ENCODE results near the gene CROCC2.

CROCC2 gene

DNA sequence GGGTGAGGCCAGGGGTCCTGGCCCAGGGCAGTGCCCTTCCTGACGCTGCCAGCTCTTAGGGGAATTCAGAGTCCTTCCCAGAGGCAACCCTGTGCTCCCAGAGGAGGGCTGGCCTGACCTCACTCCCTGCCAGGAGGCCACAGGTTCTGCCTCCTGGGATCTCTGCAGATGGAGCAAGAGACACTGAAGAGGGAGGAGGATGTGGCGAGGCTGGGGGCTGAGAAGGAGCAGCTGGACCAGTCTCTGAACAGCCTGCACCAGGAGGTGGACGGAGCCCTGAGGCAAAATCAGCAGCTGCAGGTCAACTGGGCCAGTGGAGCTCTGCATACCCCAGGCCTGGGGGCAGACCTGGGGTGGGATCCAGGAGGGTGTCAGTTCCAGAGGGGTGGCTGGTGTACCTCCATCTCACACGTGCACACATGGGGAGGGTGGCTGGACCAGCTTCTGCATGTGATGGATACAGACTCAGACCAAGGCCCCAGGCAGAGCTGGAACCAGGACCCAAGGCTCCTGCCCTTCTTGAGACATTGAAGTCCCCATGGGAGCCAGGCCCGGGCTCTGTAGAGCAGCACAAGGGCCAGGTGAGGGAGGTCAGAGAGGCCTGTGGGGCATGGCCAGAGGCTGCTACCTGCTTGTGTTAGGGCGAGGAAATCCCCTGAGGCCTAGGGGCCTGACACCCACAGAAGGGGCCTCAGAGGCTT, 82.6 kb downstream of the CROCC2 start:
- DNase-seq = no peak
- ATAC-seq = no peak

GRCh38 chr2:240989451-240990265, 83.5 kb downstream of the CROCC2 start:
- ATAC-seq (no peak), DNase-seq (no peak)

- DNase-seq = no peak
Measured at GRCh38 chr2:240990266-240990529, 84.1 kb downstream of the CROCC2 start.

DNA sequence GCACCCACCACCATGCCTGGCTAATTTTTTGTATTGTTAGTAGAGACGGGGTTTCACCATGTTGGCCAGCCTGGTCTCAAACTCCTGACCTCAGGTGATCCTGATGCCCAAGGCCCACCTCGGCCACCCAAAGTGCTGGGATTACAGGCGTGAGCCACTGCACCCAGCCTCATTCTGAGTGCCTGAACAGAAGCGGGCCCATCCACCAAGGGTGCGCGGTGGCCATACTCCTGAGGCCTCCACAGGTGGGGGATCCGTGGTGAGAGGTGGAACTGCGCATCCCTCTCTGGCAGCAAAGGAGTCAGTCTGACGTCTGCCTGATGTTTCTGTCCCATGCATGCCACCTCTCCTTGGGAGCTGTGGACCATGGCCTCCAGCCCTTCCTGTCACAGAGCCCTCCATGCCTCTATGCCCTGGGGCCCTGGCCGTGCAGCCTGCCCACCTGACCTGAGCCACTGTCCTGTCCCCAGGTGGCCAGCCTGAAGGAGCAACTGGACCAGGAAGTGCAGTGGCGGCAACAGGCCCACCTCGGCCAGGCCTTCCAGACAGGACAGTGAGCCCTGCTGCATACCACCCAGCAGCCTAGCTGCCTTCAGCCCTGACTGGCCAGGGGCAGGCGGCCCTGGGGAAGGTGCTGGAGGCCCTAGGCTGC, 84.7 kb downstream of the CROCC2 start:
- no peak for DNase-seq
- ATAC-seq = no peak

More at GRCh38 chr2:240990266-240990529, 84.1 kb downstream of the CROCC2 start:
- ATAC-seq = no peak

GRCh38 chr2:240991378-240992263, 85.5 kb downstream of the CROCC2 start:
- peak; percentile 2 for DNase-seq
- ATAC-seq = no peak

DNA sequence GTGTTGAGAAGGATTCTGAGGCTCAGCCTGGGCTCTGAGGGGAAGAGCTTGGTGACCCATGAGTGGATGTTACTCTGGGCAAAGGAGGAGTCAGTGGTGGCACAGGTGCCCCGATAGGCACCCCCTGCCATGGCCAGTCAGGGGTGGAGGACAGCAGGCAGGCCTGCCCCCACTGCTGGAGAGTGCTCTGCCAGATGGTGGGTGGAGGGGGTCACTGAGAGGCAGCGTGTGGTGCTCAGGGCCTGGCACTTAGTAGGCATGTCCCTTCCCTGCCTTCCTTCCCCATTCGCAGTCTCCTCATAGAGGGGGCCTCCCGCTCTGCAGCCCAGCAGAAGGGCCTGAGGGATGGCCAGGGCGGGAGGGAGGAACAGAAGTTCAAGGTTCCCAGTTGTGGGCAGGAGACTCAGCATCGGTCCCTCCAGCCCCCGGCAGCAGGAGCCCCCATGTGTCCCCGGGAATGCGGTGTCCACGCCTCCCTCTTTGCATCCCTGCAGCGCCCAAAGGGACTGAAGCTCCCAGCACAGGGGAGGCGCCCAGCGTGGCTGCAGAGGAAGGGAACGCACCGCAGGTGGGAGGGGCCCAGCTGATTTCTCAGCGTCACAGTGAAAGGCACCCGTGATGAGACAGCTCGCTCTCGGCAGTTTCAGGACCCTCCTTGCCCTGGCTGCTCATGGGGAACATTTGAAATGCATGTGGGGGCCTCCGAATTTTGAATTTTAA, 86.6 kb downstream of the CROCC2 start:
- peak; percentile 36 for DNase-seq
- ATAC-seq = peak; percentile 29

GRCh38 chr2:240993446-240994170, 87.5 kb downstream of the CROCC2 start:
- ATAC-seq = no peak

GRCh38 chr2:240994171-240994896, 88.2 kb downstream of the CROCC2 start:
- peak; percentile 1 for DNase-seq

More at GRCh38 chr2:240993446-240994170, 87.5 kb downstream of the CROCC2 start:
- peak; percentile 1 for DNase-seq

DNA sequence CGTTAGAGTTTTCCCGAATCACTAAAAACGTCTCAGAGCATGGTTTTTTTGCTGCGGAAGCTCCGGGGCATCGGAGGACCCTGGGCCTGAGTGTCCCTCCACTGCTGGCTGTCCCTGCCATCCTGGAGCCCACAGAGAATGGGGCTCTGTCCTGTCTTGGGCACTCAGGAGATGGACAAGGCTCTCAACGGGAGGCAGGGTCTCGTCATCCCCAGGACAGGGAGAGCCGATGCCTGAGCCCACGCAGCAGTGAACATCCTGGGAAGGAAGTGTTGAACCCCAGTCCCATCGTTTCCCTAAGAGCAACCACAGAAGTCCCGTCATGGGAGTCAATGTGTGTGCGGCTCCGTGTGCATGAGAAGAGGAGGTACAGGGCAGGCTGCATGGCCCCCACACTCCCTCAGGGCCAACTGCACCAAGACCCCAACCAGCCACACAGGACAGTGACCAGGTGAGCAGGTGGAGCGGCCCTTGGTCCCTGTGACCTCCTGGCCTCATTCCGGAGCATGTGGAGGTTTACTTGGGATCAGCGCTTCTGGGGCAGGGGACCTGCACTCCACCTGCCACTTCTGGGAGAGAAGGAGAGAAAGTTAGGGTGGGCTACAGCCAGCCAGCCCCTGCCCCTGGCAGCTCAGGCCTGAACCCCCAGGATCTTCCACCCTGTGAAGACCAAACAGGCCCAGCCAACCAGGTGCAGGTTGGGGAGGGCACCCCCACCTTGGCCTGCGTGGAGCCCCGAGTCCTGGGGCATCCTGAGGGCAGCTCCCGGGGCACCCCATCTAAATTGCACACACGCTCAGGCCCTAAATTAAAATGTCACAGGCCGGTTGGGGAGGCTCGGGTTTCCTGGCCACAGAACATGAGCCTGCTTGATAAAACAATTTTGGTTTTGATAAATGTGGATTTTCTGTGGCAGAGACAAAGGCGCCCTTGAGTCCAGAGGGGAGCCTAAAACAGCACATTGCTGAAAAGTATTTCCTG, 89.2 kb downstream of the CROCC2 start:
- DNase-seq (no peak), ATAC-seq (no peak)

More at GRCh38 chr2:240994171-240994896, 88.2 kb downstream of the CROCC2 start:
- no peak for ATAC-seq

DNA sequence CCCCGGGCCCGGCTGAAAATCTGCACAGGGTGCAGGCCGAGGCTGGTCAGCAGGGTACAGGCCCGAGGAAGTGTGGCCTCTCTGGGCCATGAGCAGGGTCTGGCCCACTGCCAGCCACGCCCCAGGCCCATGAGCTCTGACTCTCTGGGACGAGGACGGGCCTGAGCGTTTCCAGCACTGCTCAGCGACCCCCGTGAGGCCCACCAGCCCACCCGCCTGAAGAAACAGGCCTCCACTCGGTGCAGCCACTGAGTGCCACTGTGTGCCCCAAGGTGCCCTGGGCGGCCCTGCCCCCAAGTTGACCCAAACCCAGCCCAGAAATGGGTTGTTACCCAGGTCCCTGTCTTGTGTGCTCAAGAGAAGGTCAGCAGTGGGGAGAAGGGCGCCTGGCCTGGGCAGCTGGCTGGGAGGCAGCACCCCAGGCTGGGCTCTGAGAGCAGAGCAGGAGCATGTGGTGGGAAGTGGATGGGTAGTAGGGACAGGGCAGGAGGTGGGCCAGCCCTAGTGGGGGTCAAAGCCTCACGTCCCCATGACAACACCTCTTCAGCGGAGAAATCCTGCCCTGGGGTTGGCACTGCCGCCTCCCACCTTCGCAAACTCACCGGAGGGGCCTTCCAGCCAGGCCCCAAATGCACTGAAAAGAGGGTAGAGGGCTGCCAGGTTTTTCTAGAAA, 90.2 kb downstream of the CROCC2 start:
- ATAC-seq = no peak
- peak; percentile 2 for DNase-seq

- no peak for ATAC-seq
- peak; percentile 2 for DNase-seq
Measured at GRCh38 chr2:240996834-240997140, 90.7 kb downstream of the CROCC2 start.

- DNase-seq = peak; percentile 3
- no peak for ATAC-seq
Measured at GRCh38 chr2:240997141-240997855, 91.2 kb downstream of the CROCC2 start.

GRCh38 chr2:240997856-240998705, 91.9 kb downstream of the CROCC2 start, which contains the start of gene SNED1:
TSS of gene SNED1 (plus strand) at chr2:240998618. CDS start at chr2:240998838, 220 bp downstream.
- peak; percentile 70 for DNase-seq
- ATAC-seq = peak; percentile 53

DNA sequence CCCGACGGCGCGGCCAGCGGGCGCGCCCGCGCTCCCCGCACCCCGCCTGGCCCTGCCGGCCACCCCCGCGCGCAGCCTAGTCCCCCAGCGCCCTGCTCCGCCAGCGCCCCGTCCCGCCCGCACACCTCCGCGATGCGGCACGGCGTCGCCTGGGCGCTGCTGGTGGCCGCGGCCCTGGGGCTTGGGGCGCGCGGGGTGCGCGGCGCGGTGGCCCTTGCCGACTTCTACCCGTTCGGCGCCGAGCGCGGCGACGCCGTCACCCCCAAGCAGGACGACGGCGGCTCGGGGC, 92.5 kb downstream of the CROCC2 start:
- peak; percentile 24 for ATAC-seq
- no peak for DNase-seq

DNA sequence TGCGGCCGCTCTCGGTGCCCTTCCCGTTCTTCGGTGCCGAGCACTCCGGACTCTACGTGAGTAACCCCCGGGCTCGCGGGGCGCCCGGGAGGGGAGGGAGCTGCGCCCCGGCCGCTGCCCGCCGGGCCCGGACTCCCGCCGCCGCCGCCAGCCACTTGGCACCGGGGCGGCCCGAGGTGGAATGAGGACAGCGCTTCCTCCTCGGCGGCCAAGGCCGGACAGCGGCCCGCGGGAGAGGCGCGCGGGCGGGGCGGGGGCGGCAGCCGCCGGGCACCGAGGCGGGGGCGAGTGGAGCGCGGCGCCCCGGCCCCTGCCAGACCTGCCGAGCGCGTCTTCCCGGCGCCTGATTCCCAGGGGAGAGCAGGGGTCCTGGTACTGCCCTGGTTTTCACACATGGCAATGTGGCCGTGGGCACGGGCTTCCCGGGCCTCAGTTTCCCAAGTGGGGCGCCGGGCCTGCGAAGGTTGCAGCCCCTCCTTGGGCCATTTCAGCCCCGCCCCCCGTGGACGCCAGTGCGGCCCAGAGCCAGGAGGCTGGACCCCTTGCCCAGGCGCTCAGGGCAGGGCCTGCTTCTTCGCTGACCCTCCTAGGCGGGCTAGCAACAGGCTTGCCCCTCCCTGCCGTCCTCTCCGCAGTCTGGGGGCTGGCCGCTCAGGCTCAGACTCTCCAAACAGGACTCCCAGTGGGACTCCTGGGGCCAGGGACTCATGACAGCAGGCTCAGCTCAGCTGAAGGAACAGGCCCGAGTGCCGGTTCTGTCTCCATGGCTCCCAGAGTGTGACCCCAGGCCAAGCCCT, 93.1 kb downstream of the CROCC2 start:
- ATAC-seq (no peak), DNase-seq (peak; percentile 3)
